ENCODE data around the gene ARHGAP32.

GRCh38 chr11:128924104-128924503 lies 268.0 kb downstream of the ARHGAP32 start:
- TF ChIP-seq CTCF (conservative IDR thresholded peaks at IDR 0.05 in 1 of 2, IDR thresholded peaks at IDR 0.05 in 1 of 2; ENCODE audit: low read depth in 1 of 2, low read length in 2 of 2) (no peak), EZH2 (IDR thresholded peaks at IDR 0.05; ENCODE audit: low read length, missing control alignments) (no peak)

Measured in fibroblast of lung (primary cell).